NCI-H82 treated with DMSO at 0.1 percent for 48 hours (cell line): Measurements from ENCODE around the gene CRK.
A peak's percentile ranks its signal among the peaks of the same experiment; 100 is the strongest.
"Not testable (repeated sequence)": the region's sequence is repeated elsewhere in the genome, so short reads cannot be mapped to it uniquely, and the experiment has no call there.

Experiments
- DNase-seq: peaks from one replicate; lab custom pipeline; 2025; ENCODE audit not compliant: unreplicated experiment; lab: John Stamatoyannopoulos, UW

CRK gene

DNA sequence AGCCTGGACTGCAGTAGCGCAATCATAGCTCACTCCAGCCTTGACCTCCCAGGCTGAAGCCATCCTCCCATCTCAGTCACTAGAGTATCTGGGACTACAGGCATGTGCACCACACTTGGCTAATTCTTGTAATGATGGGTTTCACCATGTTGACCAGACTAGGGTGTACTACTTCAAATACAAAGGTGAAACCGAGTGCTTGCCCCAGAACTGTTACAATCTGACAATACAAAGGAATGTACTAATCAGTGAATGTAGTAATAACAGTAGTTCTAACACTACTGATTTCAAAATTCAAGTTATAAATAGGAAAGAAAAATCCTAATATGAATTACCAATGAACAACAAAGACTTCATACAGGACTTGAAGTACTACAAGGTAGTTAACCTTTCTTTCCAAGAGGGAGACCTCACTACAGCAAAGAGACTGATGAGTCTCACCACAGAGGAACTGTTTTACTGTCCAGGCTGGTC lies 24.4 kb downstream of the CRK start:
- no peak for DNase-seq

DNA sequence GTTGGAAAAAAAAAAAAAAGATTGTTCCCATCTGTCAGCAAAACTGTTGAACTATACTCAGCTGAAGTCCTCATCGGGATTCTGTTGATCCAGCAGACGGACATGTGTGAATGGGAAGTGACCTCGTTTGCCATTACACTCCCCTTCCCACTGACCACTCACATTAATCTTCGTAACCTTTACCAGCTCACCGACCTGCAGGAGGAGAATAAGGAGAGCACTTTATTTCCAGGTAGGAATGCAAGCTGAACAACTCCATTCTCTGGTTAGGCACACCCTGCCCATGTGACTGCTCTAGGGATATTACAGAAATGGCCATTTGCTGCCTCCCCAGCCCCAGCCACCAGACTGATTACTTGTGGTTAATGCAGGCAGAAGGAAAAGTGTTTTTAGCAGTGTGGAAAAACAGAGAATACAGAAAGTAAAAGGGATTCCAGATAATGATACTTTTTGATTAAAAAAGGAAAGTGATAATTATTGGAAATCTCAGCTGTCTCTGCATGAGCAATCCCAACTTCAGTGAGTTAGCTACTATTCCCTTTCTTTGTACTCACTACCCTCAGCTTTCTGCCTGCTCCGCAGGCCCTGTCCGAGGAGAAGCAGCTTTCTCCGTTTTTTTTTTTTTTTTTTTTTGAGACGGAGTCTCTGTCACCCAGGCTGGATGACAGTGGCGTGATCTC lies 32.4 kb downstream of the CRK start:
- no peak for DNase-seq

DNA sequence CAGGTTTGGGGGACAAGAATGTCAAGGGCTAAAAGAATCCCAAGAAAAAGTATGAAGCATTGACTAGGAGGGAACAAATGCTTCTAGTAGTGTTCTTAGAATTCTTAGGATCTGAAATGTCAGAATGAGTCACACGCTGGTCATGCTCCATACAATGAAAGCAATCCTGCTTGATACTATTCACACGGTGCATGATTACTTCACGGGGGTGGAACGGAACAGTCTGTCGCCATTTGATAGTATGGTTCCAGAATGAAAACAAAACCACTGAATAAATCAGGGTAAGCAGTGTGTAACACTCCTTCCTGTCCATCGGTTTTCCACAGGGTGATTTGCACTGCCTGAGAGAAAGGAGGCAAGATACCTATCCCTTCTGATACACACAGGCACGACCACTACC lies 33.1 kb downstream of the CRK start:
- DNase-seq, result no peak

DNA sequence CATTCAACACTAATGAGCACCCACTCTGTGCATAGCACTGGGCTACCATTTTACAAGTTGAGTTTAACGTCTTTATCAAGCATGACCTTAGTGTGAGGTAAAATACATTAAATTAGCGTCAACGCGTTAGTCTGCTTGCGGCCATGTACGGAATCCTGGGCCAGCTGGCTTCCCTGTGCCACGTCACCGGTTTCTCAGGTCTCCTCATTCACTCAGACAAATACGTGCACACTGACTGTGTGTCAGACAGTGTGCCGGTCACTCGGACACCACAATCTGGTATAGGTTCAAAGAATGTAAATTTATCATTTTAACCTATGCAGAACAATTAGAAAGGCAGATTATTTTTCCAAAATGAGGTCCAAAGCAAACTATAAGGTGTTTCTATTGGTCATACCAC lies 34.6 kb downstream of the CRK start:
- DNase-seq, result peak; percentile 30

DNA sequence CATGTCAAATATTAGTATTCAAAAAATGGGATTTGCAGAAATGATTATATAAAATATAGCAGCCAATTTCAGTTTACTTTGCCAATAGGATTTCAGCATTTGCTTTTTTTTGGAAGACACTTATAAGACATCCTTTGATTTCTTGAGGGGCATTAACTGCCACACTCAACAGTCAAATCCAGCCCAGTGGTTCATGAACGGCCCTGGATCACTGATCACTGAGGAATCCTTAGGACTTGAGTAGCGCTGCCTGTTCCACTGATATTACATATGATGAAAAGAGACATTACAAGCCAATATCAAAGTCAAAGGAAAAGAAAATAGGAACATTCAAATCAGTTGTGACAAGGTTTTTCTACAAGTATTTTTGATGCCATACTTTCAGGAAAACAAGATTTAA lies 35.1 kb downstream of the CRK start:
- no peak for DNase-seq

DNA sequence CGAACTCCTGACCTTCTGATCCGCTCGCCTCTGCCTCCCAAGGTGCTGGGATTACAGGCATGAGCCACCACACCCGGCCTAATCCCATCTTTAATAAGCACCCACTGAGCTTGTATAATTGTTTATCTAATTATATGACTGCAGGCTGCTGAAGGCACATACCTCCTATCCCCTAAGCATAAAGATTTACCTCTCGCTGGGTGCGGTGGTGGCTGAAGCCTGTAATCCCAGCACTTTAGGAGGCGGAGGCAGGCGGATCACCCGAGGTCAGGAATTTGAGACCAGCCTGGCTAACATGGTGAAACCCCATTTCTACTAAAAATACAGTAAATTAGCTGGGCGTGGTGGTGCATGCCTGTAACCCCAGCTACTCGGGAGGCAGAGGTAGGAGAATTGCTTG lies 35.9 kb downstream of the CRK start:
- peak; percentile 85 for DNase-seq

DNA sequence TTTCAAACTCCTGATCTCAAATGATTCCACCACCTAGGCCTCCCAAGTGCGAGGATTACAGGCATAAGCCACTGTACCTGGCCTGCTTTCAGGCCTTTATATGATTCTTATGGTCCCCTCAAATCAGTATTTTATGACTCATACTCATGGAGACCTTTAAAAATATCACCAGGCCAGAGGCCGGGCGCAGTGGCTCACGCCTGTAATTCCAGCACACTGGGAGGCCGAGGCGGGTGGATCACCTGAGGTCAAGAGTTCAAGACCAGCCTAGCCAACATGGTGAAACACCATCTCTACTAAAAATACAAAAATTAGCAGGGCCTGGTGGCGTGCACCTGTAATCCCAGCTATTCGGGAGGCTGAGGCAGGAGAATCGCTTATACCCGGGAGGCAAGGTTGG lies 37.6 kb downstream of the CRK start:
- not testable (repeated sequence) for DNase-seq

DNA sequence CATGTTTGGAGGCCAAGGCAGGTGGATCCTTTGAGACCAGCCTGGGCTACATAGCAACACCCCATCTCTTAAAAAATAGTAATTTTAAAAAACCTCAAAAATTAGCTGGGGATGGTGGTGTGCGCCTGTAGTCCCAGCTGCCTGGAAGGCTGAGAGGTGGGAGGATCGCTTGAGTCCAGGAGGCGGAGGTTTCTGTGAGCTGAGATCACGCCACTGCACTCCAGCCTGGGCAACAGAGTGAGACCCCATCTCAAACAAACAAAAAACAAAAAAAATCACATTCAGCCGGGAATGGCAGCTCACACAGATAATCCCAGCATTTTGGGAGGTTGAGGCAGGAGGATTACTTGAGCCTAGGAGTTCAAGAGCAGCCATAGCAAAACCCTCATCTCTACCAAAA lies 39.6 kb downstream of the CRK start:
- no peak for DNase-seq

DNA sequence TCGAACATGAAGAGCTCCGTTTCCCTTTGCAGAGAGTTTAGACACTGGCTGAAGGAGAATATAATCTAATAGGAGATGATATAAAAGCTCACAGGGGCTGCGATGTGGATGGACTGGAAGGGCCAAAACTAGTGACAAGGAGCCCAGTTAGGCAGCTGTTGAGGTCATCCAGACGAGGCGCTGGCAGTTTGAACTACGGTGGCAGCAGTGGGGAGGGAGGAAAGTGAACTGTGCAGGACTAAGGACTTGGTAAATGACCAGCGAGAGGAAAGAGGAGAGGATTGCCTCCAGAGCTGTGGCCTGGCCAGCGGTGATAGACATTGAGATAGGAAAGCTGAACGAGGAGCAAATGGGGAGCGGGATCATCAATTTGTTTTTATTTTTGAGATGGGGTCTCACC lies 41.4 kb downstream of the CRK start:
- DNase-seq, result no peak

DNA sequence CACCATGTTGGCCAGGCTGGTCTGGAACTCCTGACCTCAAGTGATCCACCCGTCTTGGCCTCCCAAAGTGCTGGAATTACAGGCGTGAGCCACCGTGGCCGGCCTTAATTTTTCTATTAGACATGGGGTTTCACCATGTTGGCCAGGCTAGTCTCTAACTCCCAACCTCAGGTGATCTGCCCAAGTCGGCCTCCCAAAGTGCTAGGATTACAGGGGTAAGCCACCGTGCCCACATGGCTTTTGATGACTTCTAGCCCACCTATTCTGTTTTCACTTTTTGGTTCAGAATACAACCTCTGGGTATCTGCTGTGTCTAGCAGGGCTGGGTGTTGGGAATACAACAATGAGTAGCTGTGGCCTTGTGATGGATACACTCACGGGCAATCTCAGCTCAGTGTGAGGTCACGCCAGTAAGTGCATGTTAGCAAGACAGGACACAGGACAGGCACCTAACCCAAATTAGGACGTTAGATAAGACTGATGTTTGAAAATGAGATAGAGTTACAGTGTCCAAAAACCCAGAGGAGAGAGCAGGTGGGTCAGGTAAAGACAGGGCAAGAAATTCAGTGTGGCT lies 41.9 kb downstream of the CRK start:
- no peak for DNase-seq

DNA sequence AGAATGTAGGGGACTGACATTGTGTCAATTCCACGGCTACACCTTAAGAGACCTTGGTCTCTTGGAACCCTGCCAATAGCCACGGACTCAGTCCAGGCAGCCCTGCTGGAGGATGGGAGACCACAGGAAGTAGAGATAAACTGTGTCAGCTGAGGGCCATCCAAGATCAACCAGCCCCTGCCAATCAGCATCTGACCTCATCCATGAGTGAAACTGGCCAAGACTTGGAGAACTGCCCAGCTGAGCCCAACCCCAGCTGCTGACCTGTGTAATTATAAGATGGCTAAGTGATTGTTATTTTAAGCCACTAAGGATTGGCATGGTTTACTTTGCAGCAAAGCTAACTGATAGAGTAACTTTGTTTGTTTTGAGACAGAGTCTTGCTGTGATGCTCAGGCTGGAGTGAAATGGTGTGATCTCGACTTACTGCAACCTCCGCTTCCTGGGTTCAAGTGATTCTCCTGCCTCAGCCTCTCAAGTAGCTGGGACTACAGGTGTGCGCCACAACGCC lies 42.7 kb downstream of the CRK start:
- DNase-seq, result no peak

DNA sequence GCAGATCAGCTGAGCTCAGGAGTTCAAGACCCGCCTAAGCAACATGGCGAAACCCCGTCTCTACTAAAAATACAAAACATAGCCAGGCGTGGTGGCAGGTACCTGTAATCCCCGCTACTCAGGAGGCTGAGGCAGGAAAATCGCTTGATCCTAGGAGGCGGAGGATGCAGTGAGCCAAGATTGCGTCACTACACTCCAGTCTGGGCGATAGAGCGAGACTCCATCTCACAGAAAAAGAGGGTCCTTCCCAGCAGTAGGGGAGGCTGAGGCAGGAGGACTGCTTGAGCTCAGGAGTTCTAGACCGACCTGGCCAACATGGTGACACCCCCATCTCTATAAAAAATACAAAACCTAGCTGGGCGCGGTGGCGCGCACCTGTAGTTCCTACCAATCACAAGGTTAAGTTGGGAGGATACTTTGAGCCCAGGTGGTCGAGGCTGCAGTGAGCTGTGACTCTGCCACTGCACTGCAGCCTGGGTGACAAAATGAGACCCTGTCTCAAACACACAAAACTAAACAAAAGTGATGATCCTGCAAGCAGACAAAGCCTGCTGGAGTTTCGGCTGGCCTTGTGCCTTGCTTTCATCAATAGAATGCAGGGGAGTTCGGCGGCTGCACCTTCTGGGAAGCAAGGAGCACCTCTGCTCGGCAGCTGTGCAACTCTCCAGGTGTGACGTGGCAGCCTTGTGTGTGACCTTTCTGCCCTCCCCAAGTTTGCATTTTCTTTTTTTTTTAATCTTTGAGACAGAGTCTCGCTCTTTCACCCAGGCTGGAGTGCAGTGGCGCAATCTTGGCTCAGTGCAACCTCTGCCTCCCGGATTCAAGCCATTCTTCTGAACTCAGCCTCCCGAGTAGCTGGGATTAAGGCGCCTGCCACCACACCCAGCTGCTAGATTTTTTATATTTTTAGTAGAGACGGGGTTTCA lies 43.6 kb downstream of the CRK start:
- no peak for DNase-seq

DNA sequence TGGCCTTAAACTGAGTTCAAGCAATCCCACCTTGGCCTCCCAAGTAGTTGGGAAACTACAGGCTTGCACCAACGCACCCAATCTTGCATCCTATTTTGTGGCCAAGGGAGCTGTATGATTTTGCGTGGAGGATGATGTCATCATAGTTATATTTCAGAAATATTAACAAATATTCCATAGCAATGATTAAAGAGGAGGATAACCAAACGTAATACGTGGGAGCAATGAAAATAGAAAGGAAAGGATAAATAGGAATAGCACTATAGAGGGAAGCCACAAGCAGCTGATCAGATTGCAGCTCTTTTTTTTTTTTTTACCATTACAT lies 53.8 kb downstream of the CRK start:
- DNase-seq, result no peak

DNA sequence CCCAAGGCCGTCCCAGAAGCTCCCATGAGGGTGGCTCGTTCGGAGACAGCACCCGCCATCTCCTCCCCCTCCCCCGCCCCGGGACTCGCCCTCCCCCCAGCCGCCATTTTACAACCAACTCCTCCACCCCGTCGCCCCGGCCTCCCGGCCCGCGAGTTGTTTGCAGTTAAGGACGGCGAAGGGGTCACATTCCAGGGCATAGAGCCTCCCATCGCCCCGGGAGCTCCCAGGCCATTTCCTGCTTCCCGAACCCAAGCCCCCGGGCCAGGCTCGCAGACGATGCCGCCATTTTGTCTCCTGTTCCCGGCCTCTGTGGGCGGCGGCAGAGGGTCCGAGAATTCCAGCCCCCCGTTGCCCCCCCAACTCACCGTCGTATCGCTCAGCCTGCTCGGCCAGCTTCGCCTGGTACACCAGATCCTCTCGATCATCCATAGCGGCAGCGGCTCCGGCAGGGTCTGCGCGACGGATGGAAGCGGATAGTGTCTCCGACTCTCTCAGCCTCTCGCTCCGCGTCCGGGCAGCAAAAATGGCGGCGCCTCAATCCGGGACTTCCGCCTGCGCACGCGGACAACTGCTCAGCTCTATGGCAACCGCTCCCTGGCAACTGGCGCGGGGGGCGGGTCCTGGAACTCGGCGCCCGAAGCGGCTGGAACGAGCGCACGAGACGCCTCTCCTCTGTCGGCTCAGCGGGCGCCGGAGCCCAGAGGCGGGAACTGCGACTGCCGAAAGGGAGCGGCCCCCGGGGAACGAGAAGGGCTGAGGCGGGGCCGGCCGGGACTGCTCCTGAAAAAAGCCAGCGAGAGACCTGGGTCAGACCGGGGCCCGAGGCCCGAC lies 56.1 kb downstream of the CRK start, which contains the start of gene YWHAE:
Gene YWHAE, minus strand, starts transcription at position 544 of the 834 bp plus-strand sequence. Its CDS starts 112 bp downstream, at position 432.
- peak; percentile 87 for DNase-seq

DNA sequence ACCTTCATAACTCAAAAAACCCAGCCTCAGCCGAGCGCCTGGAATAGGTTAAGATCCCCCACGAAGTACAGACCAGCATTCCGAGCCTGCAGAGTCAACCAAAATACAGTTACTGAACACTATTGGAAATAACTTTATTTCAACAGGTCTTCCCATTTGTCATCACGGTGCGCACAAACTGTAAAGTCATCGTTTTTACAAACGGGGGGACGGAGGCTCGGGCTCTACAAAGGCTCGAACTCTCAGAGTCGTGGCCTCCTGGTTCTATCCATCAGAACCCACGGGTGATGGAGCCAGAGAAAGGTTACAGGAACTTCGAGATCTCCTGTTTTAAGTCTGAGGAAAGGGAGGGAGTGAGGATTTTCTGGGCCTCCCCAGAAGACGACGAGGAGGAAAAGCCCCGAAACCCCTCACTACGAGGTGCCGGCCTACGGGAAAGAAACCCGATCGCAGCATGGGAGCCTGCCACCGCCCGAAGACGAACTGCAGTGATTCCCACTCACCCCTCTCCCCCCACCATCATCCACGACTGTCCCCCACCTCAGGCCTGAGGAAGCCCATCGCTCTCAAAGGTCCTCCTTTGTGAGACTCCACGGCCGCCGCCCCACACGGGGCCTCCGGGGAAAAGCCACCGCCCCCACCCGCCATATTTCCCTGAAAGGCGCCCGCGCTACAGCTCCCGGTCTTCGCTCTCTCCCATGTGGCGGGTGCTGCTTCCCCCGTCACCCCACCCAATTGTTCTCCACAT lies 56.9 kb downstream of the CRK start:
- DNase-seq, result no peak

DNA sequence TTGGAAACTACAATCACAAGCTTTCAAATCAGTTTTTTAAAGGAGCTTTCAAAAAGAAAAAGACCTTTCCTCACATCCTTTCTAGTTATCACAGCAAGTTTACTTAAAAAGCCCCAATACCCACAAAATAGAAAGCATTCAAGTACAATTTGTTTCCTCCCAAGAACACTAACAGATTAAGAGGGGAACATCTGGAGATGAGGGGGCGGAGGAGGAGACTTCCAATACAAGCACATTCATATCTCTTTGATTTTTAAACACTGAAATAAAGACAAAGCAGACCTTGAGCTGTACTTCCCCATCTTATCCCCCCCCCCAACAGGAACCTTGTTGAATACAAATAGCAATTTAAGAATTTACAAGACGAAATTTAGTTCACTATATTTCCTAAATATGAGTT lies 58.0 kb downstream of the CRK start:
- DNase-seq, result no peak

DNA sequence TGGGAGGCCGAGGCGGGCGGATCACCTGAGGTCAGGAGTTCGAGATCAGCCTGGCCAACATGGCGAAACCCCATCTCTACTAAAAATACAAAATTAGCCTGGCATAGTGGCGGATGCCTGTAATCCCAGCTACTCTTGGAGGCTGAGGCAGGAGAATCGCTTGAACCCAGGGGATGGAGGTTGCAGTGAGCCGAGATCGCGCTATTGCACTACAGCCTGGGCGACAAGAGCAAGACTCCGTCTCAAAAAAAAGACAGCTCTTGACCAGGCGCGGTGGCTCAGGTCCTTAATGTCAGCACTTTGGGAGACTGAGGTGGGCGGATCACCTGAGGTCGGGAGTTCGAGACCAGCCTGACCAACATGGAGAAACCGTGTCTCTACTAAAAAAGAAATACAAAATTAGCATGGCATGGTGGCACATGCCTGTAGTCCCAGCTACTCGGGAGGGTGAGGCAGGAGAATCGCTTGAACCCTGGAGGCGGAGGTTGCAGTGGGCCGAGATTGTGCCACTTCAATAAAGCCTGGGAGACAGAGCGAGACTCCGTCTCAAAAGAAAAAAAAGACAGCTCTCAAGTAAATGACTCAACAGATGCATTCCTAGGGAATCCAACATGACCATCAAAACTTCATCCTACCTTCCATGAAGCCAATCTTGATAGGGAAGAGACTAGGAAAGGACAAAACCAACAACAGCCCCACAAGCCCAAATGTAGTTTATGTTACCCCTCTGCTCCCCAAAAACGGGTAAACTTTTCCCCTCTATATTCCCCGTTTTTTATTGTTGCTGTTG lies 60.0 kb downstream of the CRK start:
- DNase-seq, result not testable (repeated sequence)

DNA sequence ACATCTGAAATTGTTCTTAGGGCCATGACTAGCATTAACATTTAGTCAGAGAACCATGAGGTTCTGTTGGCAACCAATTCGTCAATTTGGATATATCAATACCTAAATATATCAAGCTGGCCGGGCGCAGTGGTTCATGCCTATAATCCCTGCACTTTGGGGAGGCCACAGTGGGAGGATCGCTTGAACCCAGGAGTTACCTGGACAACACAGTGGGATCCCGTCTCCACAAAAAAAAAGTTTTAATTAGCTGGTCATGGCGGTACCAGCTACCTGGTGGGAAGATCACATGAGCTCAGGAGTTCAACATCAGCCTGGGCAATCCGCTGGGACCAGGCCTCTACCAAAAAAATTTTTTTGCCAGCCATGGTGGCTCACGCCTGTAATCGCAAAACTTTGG lies 64.5 kb downstream of the CRK start:
- DNase-seq, result no peak
